GM12891 (cell line): ENCODE data around the gene TEAD3.

ENCODE experiments used
- PAX5 ChIP-seq: IDR thresholded peaks from 2 replicates; pipeline ENCODE4 v1.6.1; 2011; ENCODE audit warnings: low read length, moderate library complexity, mild to moderate bottlenecking; ENCODE audit not compliant: insufficient read depth, severe bottlenecking
- POLR2A ChIP-seq: IDR thresholded peaks from 2 replicates; pipeline ENCODE4 v1.6.1; 2011; ENCODE audit warnings: low read depth, low read length, control low read depth
- POLR2AphosphoS5 ChIP-seq: IDR thresholded peaks from 2 replicates; pipeline ENCODE4 v1.6.1; 2011; ENCODE audit warnings: low read depth, low read length, control low read depth
- POU2F2 ChIP-seq: IDR thresholded peaks from 2 replicates; pipeline ENCODE4 v1.6.1; 2011; ENCODE audit warnings: low read depth, mild to moderate bottlenecking, control low read depth, low read length, moderate library complexity
- TAF1 ChIP-seq: IDR thresholded peaks from 2 replicates; pipeline ENCODE4 v1.6.1; 2011; ENCODE audit warnings: low read depth, low read length, control low read depth

DNA sequence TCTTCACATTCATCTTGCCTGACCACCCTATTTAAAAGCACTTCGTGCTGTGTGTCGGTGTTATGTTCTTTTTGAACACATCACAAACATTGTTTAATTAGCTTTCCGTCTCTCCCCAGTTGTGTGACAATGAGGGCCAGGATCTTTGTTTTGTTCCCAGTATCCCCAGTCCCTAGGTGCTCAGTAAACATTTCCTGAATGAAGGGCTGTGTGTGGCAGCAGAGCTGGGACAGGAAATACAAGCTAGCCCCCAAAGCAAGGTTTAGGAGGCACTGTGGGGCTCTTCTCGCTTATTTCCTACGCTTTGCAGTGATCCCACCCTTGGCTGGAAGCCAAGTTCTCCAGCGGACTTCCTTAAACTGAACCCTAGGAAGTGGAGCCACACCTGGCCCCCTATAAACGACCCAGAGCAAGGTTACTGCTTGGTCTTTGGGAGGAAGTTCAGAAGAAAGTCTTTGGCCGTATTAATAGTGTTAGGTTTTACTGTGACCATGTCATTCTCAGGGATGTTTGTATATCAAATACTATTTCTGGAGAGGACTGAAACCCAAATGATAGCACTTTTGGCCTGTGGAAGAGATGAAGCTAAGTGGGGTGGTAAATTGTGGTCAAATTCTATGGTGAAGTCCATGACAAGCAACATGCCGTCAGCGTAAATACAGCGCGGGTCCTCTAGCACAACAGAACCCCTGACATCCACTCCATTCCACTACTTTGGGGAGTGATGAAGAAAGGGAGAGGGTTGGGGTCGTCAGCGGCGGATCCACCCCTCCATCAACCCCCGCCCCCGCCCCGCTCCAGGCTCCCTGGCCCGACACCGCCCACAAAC is 45.3 kb downstream of the TEAD3 start:
- no peak for TF ChIP-seq POLR2A
- no peak for TF ChIP-seq TAF1
- no peak for TF ChIP-seq POLR2AphosphoS5
- TF ChIP-seq POU2F2: no peak
- no peak for TF ChIP-seq PAX5
